Thyroid gland (tissue), 4 donors: Measurements from ENCODE around the gene STEAP1.
"Not testable (repeated sequence)": the region's sequence is repeated elsewhere in the genome, so short reads cannot be mapped to it uniquely, and the experiment has no call there.

Experiments
- CTCF ChIP-seq, 6 experiments: fragments of 200-600 bp in 3 of 6; fragments of 450-650 bp in 3 of 6; sonication (generic) in 3 of 6; IDR thresholded peaks; one replicate each; pipeline ENCODE4 v1.5.1; 2016 to 2019; ENCODE audit warnings: antibody characterized with exemption in 6 of 6, mild to moderate bottlenecking in 2 of 6, inconsistent platforms in 1 of 6, moderate library complexity in 1 of 6
- POLR2A ChIP-seq, 2 donors: fragments of 450-650 bp; IDR thresholded peaks; one replicate each; pipeline ENCODE4 v1.6.1; 2017; ENCODE audit warnings: antibody characterized with exemption in 2 of 2, mild to moderate bottlenecking in 2 of 2, moderate library complexity in 1 of 2

- peak; percentile 38 to 71 (median 54) for TF ChIP-seq CTCF (IDR thresholded peaks at IDR 0.05)
- TF ChIP-seq POLR2A (IDR thresholded peaks at IDR 0.05): not testable (repeated sequence)
Observed at GRCh38 chr7:90152642-90153253, 1.5 kb upstream of the STEAP1 start.
